Renal cortex interstitium (tissue), 11 donors: ENCODE results near the gene WDR81. TPM values are rescaled to one million over a fixed set of nuclear protein-coding genes. Genes with fewer than 3 reads are reported as not detected.
"Not testable (repeated sequence)": the region's sequence is repeated elsewhere in the genome, so short reads cannot be mapped to it uniquely, and the experiment has no call there.

Source experiments
- DNase-seq, 11 donors: peaks; one replicate each; pipeline ENCODE4 v3.0.0-alpha.2; 2013; ENCODE audit warnings: low read depth in 9 of 11, low spot score in 4 of 11; ENCODE audit errors: extremely low read depth in 1 of 11
- polyA plus RNA-seq, 3 donors: library from polyadenylated mRNA; unstranded; fragments of 120-200 nt; gene quantifications; one replicate each; pipeline ENCODE4 v1.2.1, GENCODE V29; 2013; ENCODE audit not compliant: insufficient read length in 3 of 3

WDR81 gene
- polyA plus RNA-seq, 3 donors, result 12.9 to 20.6 (median 19.1) TPM

DNA sequence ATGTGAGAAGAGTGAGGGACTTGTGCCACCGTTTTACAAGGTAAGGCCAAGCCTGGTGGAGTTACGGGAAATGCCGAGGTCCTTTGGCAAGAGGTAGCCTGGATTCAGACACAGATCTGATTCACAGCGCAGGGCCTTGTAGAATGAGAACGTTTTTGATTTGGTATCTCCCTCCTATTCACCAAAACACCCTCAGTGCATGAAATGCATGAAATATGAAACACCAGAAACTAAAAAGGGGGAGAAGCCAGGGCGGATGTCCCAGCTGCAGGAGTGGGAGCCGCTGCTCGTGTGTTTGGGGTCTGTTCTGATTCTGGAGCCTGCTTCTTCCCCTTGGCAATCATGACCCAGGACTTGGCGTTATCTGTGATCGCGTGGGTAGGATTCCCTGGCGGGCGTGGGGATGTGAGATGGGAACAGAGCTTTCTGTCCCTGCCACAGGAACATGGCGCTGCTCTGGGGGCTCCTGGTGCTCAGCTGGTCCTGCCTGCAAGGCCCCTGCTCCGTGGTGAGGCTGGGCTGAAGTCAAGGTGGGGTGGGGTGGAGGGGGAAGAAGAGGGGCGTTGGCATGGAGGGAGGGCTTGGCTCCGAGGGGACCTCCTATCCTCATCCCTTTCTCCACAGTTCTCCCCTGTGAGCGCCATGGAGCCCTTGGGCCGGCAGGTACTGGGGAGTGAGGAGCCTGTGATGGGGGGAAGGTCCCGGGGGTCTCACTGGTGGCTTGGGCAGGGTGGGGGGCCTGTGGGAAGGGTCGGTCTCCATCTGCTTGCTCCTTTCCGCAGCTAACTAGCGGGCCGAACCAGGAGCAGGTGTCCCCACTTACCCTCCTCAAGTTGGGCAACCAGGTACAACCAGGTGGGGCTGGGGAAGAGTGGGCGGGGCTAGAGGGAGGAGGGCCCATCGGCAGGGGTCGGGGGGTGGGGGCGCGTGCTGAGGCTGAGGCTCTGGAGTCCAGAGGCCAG is 20.3 kb downstream of the WDR81 start:
- no peak for DNase-seq

DNA sequence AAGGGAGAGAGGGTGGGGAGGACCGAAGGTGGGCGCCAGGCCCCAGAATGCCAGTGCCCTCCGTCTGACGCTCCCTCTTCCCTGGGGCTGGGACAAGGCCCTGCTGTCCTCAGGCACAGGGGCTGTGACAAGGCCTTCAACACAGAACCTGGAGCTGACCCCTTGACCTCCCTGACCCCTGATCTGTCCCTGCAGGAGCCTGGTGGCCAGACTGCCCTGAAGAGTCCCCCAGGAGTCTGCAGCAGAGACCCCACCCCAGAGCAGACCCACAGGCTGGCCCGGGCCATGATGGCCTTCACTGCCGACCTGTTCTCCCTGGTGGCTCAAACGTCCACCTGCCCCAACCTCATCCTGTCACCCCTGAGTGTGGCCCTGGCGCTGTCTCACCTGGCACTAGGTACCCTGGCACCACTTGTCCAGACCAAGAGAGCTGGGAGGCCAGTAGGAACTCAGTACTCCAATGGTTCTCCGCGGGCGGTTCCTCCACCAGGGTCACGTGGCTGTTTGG is 21.1 kb downstream of the WDR81 start:
- no peak for DNase-seq

DNA sequence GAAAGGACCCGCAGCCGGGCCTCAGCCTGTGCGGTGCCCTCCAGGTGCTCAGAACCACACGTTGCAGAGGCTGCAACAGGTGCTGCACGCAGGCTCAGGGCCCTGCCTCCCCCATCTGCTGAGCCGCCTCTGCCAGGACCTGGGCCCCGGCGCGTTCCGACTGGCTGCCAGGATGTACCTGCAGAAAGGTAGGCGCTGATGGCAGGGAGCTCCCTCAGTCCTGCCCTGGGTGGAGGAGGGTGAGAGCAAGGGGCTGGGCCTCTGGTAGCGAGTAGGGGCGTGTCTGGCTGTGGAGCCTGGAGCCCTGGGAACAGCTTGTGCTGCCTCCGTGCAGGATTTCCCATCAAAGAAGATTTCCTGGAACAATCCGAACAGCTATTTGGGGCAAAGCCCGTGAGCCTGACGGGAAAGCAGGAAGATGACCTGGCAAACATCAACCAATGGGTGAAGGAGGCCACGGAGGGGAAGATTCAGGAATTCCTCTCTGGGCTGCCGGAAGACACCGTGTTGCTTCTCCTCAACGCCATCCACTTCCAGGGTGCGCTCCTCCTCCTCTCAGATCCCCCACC is 22.6 kb downstream of the WDR81 start:
- no peak for DNase-seq

DNA sequence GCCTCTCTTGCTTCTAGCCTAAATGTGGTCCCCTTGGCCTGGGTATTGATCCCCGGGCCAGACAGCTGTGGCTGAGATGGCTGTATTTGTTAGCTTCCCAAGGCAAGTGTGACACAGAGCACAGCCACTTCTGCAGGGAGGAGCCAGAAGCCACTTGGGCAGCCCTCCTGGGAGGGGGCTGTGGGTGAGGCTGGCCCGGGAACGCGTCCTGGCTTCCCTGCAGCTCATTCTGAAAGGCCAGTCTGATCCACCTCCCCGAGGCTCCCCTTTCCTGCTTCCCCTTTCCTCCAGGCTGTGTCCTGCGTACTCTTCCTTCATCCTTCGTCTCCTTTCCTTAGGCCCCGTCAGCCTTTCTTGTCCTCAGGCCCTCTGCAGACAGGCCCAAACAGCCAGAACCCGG is 26.1 kb downstream of the WDR81 start:
- DNase-seq, result no peak

DNA sequence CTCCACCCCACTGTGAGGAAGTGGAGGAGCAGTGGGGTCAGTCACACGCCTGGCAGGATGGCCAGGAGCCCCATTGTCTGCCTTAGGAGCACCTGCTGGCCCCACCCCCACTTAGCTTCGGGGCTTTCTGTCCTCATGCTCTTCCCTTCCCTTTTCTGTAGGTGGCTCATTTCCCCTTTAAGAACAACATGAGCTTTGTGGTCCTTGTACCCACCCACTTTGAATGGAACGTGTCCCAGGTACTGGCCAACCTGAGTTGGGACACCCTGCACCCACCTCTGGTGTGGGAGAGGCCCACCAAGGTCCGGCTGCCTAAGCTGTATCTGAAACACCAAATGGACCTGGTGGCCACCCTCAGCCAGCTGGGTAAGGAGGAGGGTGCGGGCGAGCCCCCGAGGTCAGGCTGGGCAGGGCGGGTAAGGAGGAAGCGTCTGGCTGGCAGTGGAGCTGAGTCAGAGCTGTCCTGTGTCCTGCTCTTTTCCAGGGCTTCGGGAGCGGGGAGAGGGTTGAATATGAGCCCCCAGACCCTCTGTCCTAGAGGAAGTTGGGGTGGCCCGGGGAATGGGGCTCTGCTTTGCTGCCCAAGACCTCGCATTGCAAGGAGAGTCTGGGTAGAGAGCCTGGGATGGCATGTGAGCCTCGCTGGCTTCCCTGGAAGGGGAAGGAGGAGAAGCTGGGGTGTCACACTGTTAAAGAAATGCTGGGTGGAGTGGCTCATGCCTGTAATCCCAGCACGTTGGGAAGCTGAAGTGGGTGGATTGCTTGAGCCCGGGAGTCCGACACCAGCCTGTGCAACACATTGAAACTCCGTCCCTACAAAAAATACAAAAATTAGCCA is 28.1 kb downstream of the WDR81 start:
- no peak for DNase-seq

DNA sequence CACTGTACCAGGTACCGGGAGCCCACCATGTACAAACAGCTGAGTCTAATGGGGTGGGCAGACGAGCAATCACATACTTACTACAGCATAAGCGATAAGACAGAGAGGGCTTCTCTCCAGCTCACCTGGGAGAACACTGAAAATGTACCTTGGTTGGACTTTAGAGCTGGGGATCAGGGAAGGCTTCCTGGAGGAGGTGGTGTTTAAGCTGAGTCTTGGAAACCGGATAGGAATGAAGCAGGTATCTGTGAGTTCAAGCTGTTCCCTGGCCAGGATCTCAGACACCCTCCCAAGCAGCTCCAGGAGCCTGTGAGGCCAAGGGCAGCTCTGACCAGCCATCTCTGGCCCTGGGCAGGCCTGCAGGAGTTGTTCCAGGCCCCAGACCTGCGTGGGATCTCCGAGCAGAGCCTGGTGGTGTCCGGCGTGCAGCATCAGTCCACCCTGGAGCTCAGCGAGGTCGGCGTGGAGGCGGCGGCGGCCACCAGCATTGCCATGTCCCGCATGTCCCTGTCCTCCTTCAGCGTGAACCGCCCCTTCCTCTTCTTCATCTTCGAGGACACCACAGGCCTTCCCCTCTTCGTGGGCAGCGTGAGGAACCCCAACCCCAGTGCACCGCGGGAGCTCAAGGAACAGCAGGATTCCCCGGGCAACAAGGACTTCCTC is 29.4 kb downstream of the WDR81 start:
- DNase-seq, result no peak

DNA sequence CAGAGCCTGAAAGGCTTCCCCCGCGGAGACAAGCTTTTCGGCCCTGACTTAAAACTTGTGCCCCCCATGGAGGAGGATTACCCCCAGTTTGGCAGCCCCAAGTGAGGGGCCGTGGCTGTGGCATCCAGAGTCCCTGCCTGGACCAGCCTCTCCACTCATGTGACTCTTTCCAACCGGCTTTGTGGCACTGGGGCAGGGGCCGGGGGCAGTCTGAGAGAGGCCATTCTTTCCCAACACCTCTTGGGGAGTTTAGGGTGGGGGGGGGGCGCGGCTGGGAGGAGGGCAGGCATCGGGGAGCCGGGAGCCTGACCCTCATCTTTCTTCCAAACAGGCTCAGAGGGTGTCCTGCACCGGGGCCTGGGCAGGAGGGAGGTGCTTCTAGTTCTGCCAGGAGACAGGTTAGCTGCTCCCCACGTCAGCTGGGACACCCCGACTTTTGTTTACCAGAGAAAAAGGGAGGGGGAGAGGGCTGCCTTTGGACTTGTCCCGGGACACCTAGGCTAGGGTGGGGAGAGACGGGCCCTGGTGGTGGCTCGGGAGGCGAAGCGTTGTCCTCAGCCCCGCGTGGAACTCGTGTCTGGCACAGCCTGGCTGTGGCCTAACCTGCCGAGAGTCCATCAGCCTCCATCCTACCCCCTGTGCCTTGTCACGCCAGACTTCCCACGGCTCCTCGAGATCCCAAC is 30.1 kb downstream of the WDR81 start:
- no peak for DNase-seq

DNA sequence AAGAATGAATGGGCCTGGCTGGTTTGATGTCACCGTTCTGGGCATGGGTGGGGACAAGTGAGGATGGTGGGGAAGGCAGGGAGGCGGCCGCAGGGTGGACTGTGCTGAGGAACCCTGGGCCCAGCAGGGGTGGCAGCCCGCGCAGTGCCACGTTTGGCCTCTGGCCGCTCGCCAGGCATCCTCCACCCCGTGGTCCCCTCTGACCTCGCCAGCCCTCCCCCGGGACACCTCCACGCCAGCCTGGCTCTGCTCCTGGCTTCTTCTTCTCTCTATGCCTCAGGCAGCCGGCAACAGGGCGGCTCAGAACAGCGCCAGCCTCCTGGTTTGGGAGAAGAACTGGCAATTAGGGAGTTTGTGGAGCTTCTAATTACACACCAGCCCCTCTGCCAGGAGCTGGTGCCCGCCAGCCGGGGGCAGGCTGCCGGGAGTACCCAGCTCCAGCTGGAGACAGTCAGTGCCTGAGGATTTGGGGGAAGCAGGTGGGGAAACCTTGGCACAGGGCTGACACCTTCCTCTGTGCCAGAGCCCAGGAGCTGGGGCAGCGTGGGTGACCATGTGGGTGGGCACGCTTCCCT is 30.8 kb downstream of the WDR81 start:
- DNase-seq, result no peak

DNA sequence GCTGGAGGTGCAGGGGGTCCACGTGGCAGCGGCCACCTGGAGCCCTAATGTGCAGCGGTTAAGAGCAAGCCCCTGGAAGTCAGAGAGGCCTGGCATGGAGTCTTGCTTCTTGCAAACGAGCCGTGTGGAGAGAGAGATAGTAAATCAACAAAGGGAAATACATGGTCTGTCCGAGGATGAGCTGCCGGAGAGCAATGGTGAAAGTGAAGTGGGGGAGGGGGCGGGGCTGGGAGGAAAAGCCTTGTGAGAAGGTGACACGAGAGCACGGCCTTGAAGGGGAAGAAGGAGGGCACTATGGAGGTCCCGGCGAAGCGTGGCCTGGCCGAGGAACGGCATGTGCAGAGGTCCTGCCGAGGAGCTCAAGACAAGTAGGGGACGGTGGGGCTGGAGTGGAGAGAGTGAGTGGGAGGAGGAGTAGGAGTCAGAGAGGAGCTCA is 31.3 kb downstream of the WDR81 start:
- DNase-seq, result no peak

DNA sequence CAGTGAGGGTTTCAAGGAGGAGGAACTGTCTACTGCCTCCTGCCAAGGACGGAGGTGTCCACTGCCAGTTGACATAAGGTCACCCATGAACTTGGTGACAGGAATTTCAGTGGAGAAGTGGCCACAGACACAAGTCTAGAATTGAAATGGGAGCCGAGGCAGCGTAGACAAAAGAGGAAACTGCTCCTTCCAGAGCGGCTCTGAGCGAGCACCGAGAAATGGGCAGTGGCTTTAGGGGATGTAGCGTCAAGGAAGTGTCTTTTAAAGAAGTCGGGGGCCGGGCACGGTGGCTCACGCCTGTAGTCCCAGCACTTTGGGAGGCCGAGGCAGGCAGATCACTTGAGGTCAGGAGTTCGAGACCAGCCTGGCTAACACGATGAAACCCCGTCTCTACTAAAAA is 34.3 kb downstream of the WDR81 start:
- DNase-seq, result no peak

DNA sequence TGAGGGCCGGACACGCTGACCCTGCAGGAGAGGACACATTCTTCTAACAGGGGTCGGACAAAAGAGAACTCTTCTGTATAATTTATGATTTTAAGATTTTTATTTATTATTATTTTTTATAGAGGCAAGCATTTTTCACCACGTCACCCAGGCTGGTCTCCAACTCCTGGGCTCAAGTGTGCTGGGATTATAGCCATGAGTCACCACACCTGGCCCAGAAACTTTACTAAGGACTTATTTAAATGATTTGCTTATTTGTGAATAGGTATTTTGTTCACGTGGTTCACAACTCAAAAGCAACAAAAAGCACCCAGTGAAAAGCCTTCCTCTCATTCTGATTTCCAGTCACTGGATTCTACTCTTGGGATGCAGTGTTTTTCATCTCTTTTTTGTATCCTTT is 35.0 kb downstream of the WDR81 start:
- DNase-seq, result no peak

DNA sequence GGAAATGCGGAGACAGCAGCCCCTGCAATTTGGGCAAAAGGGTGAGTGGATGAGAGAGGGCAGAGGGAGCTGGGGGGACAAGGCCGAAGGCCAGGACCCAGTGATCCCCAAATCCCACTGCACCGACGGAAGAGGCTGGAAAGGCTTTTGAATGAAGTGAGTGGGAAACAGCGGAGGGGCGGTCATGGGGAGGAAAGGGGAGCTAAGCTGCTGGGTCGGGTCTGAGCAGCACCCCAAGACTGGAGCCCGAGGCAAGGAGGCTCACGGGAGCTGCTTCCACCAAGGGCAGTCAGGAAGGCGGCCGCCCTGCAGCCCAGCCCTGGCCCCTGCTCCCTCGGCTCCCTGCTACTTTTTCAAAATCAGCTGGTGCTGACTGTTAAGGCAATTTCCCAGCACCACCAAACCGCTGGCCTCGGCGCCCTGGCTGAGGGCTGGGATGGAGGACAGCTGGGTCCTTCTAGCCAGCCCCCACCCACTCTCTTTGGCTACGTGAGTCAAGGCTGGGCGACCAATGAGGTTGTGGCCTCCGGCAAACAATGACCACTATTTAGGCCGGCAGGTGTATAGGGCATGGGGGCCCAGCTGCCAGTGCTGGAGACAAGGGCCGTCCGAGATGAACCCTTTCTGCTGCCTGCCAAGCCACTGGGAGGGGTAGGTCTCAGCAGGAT is 37.9 kb downstream of the WDR81 start:
- DNase-seq, result no peak

DNA sequence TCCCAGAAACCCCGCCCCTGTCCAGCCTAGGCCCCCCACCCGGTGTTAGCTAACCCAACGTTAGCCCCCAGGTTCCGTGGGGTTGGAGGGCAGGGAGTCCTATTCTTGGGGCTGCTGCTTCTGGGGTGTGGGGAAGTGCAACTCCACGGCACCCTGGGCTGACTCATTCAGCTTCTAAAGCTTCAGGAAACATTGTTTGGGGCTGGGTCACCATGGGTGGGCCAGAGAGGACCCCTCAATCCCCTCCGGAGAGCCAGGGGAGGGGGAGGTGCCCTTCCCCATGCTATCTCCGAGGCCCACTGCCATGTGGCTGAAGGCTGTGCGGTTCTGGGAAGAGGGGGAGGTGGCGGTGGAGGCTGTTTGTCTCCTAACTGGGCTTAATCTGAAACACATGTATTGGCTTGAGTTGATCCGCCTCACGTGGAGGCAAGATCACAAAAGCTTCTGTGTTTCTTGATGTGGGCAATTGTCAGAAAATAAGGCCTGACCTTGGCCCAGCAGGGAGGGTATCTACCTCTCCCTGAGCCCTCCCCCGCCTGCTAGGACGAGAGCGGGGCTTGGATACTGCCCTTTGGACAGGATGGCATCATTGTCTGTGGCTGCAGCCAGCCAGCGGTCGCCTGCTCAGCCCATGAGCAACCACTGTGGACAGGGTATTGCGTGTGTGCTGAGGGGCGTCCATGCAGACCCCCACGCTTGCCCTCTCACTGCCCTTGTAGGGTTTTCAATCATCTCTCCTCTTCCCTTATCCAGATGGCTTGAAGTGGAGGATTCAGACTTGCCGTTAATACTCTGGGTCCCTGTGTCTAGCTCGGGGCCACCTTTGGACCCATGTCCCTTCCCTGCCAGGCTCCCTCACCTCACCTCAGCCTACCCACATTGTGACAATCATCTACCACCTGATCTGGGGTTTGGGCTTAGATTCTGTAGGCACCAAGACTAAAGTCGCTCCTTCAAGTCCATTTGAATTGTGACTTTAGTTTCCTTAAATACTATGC is 38.7 kb downstream of the WDR81 start:
- no peak for DNase-seq

DNA sequence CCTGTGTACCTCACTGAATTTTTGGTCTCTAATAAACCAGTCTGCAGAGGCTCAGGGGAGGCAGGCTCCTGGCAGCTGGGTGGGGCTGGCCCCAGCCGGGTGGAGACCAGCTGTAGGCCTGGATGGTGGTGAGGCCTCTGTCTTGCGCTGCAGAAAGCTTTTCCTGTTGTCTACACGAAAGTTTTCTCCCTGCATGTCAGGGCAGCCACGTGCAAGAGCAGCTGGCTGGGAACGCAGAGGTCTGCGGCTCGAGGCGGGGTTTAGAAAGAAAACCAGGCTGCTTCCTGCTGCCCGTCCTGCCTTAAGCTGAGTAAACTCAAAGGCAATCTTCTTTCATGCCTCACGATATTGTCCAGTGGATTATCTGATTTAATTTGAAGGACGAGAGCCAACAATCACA is 39.8 kb downstream of the WDR81 start:
- DNase-seq, result no peak

DNA sequence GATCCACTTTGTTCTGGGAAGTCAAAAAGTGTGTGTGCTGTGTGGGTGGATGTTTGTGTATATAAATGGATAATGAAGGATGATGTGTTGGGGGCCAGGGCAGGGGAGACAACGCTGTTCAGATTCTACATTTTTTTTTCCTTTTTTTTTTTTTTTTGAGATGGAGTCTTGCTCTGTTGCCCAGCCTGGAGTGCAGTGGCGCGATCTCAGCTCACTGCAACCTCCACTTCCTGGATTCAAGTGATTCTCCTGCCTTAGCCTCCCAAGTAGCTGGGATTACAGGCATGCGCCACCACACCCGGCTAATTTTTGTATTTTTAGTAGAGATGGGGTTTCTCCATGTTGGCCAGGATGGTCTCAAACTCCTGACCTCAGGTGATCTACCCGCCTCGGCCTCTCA is 40.2 kb downstream of the WDR81 start:
- not testable (repeated sequence) for DNase-seq

DNA sequence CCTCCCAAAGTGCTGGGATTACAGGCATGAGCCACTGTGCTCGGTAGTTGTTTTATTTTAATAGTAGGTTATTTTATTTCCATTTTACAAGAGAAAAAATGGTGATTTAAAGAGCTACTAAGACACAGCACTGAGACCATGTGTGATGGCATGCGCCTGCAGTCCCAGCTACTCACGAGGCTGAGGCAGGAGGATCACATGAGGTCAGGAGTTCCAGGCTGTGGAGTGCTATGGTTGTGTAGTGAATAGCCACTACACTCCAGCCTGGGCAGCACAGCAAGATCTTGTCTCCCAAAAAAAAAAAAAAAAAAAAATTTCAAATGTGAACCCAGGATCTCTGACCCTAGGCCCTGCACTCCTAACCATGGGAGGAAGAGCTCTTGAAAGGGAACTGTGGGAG is 41.1 kb downstream of the WDR81 start:
- DNase-seq, result no peak
